PFSK-1 (cell line): Measurements from ENCODE around the gene SFT2D2.

Experiments
- FOXP2 ChIP-seq: optimal IDR thresholded peaks from 2 replicates; pipeline ENCODE3; 2011; ENCODE audit warnings: borderline replicate concordance, control low read depth, inconsistent platforms; ENCODE audit not compliant: insufficient read depth; ENCODE audit errors: extremely low read length, extremely low read depth
- POLR2AphosphoS5 ChIP-seq: IDR thresholded peaks from 2 replicates; pipeline ENCODE4 v1.6.1; 2012; ENCODE audit warnings: low read depth, mild to moderate bottlenecking, control low read depth, low read length, moderate library complexity
- REST ChIP-seq, 2 experiments: IDR thresholded peaks; 2 replicates each; pipeline versions ENCODE4 v1.6.1 to v1.8.0; 2011 to 2012; ENCODE audit warnings: low read depth in 2 of 2, low read length in 2 of 2, control low read depth in 1 of 2, inconsistent platforms in 1 of 2, mild to moderate bottlenecking in 1 of 2, moderate library complexity in 1 of 2; ENCODE audit not compliant: insufficient read depth in 1 of 2
- SIN3A ChIP-seq: IDR thresholded peaks from 2 replicates; pipeline ENCODE4 v1.6.1; 2012; ENCODE audit warnings: mild to moderate bottlenecking, low read length, moderate library complexity, borderline replicate concordance; ENCODE audit not compliant: insufficient read depth
- TAF1 ChIP-seq: IDR thresholded peaks from 2 replicates; pipeline ENCODE4 v1.6.1; 2012; ENCODE audit warnings: low read length, control low read depth, borderline replicate concordance; ENCODE audit not compliant: insufficient read depth

SFT2D2 gene

GRCh38 chr1:168223261-168223660 lies 2.5 kb upstream of the SFT2D2 start:
- TF ChIP-seq SIN3A = no peak
- TF ChIP-seq FOXP2 = no peak
- no peak for TF ChIP-seq POLR2AphosphoS5
- no peak for TF ChIP-seq REST (IDR thresholded peaks at IDR 0.05; ENCODE audit: insufficient read depth in 1 of 2, low read depth in 2 of 2, low read length in 2 of 2)
- TF ChIP-seq TAF1 = no peak

- TF ChIP-seq TAF1 = no peak
- TF ChIP-seq REST (IDR thresholded peaks at IDR 0.05; ENCODE audit: insufficient read depth in 1 of 2, low read depth in 2 of 2, low read length in 2 of 2) = no peak
- no peak for TF ChIP-seq FOXP2
- TF ChIP-seq SIN3A = no peak
- no peak for TF ChIP-seq POLR2AphosphoS5
Observed at GRCh38 chr1:168223681-168224540, 1.9 kb upstream of the SFT2D2 start.

GRCh38 chr1:168224991-168225390 lies 813 bp upstream of the SFT2D2 start:
- TF ChIP-seq TAF1 (no peak), SIN3A (no peak), REST (IDR thresholded peaks at IDR 0.05; ENCODE audit: insufficient read depth in 1 of 2, low read depth in 2 of 2, low read length in 2 of 2) (no peak), FOXP2 (no peak), POLR2AphosphoS5 (no peak)

- no peak for TF ChIP-seq SIN3A
- no peak for TF ChIP-seq REST (IDR thresholded peaks at IDR 0.05; ENCODE audit: insufficient read depth in 1 of 2, low read depth in 2 of 2, low read length in 2 of 2)
- TF ChIP-seq TAF1 = no peak
- TF ChIP-seq POLR2AphosphoS5 = no peak
- no peak for TF ChIP-seq FOXP2
Observed at GRCh38 chr1:168227620-168228019, 1.8 kb downstream of the SFT2D2 start.
